ENCODE data around the gene PTGER1. TPM values are rescaled to one million over a fixed set of nuclear protein-coding genes. Genes with fewer than 3 reads are reported as not detected.

Gene PTGER1
- total RNA-seq, 1 donor from 2014 or later: 16.4 TPM

DNA sequence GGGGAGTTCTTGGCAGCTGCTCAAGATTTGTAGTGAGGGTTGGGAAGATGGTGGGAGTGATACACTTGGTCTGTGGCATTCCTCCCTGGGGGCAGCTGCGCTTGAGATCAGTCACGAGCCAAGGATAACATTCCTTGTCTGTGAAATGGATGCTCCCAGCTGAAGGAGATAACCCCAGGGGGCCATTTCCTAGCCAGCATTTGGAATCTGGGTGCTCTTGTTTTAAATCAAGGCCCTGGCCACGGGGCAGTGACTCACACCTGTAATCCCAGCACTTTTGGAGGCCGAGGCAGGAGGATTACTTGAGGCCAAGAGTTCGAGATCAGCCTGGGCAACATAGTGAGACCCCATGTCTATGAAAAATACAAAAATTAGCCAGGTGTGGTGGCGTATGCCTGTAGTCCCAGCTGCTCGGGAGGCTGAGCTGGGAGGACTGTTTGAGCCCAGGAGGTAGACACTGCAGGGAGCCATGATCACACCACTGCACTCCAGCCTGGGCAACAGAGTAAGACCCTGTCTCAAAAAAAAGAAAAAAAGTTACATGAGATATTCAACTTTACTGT, 37.5 kb downstream of the PTGER1 start:
- TF ChIP-seq, protein P1, sequence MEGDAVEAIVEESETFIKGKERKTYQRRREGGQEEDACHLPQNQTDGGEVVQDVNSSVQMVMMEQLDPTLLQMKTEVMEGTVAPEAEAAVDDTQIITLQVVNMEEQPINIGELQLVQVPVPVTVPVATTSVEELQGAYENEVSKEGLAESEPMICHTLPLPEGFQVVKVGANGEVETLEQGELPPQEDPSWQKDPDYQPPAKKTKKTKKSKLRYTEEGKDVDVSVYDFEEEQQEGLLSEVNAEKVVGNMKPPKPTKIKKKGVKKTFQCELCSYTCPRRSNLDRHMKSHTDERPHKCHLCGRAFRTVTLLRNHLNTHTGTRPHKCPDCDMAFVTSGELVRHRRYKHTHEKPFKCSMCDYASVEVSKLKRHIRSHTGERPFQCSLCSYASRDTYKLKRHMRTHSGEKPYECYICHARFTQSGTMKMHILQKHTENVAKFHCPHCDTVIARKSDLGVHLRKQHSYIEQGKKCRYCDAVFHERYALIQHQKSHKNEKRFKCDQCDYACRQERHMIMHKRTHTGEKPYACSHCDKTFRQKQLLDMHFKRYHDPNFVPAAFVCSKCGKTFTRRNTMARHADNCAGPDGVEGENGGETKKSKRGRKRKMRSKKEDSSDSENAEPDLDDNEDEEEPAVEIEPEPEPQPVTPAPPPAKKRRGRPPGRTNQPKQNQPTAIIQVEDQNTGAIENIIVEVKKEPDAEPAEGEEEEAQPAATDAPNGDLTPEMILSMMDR (conservative IDR thresholded peaks at IDR 0.05; ENCODE audit: low read depth, low read length): no peak
- DNase-seq (ENCODE audit: low read depth): no peak
- no peak overlapping the region for H3K4me3 ChIP-seq (ENCODE audit: low read depth, low read length)

DNA sequence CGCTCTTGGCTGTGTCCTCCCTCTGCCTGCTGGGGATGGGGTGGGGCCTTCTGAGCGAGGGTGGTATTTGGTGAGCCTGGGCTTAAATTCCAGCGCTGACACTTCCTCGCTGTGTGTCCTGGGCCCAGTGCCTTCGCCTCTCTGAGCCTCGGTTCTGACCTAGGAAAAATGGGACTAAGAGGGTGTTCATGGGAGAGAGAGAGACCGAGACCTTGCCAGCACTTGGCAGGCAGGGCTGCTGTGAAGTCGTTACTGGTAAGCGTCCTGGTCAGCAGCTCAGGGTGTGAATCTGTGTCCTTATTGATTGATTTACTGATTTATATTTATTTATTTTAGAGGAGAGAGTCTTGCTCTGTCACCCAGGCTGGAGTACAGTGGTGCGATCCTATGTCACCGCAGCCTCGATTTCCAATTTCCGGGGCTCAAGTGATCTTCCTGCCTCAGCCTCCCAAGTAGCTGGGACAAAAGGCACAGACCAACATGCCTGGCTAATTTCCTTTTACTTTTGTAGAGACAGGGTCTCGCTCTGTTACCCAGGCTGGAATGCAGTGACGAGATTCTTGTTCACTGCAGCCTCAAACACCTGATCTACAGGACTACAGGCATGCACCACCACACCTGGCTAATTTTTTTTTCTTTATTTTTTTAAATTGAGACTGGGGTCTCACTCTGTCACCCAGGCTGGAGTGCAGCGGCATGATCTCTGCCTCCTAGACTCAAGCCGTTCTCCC, 39.7 kb downstream of the PTGER1 start:
- DNase-seq (ENCODE audit: low read depth): no peak
- TF ChIP-seq, protein P1 (conservative IDR thresholded peaks at IDR 0.05; ENCODE audit: low read depth, low read length): no peak
- H3K4me3 ChIP-seq (ENCODE audit: low read depth, low read length): no peak overlapping the region

DNA sequence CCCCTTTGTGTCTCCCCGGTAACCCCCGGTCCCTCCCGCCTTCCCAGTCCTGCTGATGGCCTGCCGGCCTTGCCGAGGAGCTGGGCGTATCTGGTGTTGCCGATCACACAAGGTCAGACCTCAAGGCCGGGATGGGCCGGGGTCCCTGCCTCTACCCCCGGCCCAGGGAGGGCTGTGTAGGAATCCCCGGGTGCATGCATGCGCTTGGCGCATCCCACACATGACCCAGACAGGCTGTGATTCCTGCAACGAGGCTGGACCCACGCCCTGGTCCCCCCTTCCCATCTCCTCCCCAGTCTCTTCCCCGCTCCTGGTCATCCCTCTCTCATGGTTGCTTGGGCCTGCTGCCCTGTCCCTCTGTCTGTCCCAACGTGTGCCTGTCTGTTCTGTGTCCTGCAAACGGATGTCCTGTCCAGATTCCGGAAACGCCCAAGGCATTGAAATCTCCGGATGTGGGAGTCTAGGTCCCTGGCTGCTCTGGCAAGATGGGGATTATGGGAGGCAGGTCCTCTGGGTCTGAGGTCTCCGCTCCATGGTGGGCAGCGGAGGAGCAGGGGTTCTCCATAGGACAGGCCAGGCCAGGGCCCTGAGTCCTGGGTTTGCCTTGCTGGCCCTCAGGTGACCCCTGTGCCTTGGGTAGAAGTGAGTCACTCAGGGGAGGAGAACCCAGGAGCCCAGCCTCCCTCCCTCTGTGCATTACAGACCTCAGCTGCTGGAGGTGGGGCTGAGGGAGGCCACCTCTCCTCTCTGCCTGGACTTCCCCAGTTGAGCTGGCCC, 40.4 kb downstream of the PTGER1 start:
- no peak for DNase-seq (ENCODE audit: low read depth)
- peak overlapping the region; percentile 71 for H3K4me3 ChIP-seq (ENCODE audit: low read depth, low read length)
- TF ChIP-seq, protein P1 (conservative IDR thresholded peaks at IDR 0.05; ENCODE audit: low read depth, low read length): no peak

DNA sequence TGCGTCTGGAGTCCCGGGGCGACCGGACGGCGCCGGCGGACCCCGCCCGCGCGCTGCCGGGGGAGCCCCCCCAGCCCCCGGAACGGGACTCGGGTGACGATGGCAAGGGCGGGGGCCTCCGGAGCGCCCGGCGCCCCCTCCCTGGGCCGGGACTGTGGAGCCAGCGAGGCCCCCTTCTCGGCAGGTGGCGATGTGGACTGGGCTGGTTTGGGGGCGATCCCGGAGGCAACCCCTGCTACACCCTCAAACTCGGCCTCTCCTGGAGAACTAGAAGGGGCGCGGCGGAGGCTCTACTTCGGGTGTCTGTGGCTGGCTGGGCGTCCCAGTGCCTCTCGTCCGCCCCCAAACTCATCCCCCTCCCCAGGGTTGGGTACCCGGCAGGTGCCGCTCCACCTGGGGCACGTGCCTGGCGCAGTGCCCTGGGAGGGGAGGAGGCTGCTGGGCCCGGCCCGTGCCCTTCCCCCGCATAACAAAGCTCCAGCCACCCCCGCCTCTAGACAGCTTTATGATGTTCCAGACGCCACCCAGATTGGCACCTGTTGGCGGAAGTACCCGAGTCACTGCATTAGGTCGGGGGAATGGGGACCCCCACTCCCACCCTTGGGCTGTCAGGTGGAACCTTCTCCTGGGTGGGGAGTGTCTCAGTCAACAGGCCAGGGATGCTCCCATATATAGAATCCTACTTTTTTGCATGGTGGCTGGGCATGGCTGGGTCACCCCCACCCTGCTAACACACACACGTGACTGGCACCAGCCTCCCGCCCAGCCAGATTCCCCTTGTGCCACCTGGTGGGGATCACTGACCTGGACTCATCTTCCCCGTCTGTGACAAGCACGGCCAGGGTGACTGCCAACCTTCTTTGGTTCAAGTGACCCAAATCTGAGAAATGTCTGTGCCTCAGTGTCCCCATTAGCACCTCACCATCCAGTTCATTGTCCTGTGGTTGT, 41.3 kb downstream of the PTGER1 start:
- H3K4me3 ChIP-seq (ENCODE audit: low read depth, low read length): peak overlapping the region; percentile 71
- TF ChIP-seq, protein P1 (conservative IDR thresholded peaks at IDR 0.05; ENCODE audit: low read depth, low read length): no peak
- no peak for DNase-seq (ENCODE audit: low read depth)

DNA sequence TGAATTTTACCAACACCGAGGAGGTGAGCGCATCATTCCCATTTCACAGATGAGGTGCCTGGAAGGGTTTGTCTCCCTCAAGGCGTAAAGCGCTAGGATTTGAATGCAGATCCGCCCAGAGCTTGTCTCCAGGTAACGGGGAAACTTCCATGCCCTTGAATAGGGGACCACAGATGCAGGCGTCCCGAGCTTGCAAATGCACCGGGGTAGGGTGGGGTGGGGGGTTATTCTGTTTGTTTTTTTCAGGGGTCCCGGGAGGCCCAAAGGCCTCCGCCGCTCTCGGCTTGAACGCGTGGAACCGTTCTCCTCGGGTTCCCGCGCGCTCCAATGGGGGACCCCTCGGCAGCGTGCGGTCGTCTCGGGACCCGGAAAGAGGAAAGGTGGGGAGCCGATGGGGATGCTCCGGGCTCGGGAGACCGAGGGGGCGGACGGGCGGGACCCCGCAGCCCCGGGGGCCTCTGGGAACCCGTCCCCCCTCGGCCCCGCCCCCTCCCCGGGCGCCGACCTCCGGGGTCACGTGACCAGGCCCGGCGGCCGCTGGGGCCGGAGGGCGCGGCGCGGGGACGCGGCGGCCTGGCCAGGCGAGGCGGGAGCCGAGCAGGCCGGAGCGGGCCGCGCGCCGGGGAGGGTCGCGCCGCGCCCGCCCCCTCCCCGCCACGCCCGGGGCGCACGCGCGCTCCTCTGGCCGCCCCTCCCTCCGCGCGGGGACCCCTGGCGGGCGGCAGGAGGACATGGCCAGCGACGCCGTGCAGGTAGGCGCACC, 42.2 kb downstream of the PTGER1 start, which contains the start of gene PKN1:
Gene PKN1, plus strand, starts transcription at position 516 of the 763 bp plus-strand sequence. Its CDS starts 216 bp downstream, at position 732.
- TF ChIP-seq, protein P1 (conservative IDR thresholded peaks at IDR 0.05; ENCODE audit: low read depth, low read length): no peak

DNA sequence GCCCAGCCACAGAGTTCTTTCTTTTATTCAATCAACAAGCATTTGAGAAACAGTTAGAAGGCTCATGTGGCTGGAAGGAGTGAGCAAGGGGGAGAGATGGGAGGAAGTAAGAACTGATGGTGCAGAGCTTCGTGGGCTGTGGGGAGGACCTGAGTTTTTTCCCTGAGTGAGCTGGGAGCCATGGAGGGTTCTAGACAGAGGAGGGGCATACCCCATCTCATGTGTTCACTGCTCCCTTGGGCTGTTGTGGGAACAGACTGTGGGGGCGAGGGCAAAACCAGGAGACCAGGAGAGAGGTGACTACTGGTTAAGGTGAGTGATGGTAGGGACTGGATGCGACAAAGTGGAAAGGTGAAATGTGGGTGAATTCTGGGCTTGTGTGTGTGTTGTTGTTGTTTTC, 44.4 kb downstream of the PTGER1 start:
- TF ChIP-seq, protein P1 (conservative IDR thresholded peaks at IDR 0.05; ENCODE audit: low read depth, low read length): no peak
- DNase-seq (ENCODE audit: low read depth): no peak
- no peak overlapping the region for H3K4me3 ChIP-seq (ENCODE audit: low read depth, low read length)

More for the DNA sequence above, 42.2 kb downstream of the PTGER1 start, which contains the start of gene PKN1:
- peak within 1 kb of the TSS; percentile 71 for H3K4me3 ChIP-seq (ENCODE audit: low read depth, low read length)
- no peak for DNase-seq (ENCODE audit: low read depth)
